Measurements from ENCODE around the gene SLC7A9. TPM values are rescaled to one million over a fixed set of nuclear protein-coding genes. Genes with fewer than 3 reads are reported as not detected.

Gene SLC7A9
- total and polyA plus RNA-seq, 2 donors (not counting 3 experiments of a cell fraction or from before 2014, with no cell fraction given): 0.06 TPM; not detected in 1

GRCh38 chr19:32914879-32915660 lies 45.5 kb upstream of the SLC7A9 start:
- POLR2A ChIA-PET: interaction anchor here (0.7 kb wide), 1 partner anchor 10 kb away, joined by 3 read pairs; no protein-coding TSS in a partner anchor

More at GRCh38 chr19:32914879-32915660, 45.5 kb upstream of the SLC7A9 start:
- no peaks in the 10 kb centered on the region for H3K79me2 ChIP-seq (ENCODE audit: control insufficient read depth, insufficient read depth, low read length)
- no peaks in the 10 kb centered on the region for H3K4me1 ChIP-seq (ENCODE audit: control insufficient read depth, extremely low read depth, insufficient read depth, low read length)
- no peak for TF ChIP-seq FOS (IDR thresholded peaks at IDR 0.05; ENCODE audit: borderline replicate concordance, insufficient read depth, low read length)
- TF ChIP-seq EZH2 (IDR thresholded peaks at IDR 0.05; ENCODE audit: borderline replicate concordance, low read depth, low read length, severe bottlenecking): no peak
- TF ChIP-seq MAX (IDR thresholded peaks at IDR 0.05; ENCODE audit: insufficient read depth, insufficient read length): no peak
- no peak for TF ChIP-seq POLR2A (IDR thresholded peaks at IDR 0.05; ENCODE audit: low read depth, low read length)
- no peak for TF ChIP-seq MYC (IDR thresholded peaks at IDR 0.05; ENCODE audit: low read depth, low read length)
- no peak for TF ChIP-seq JUN (IDR thresholded peaks at IDR 0.05; ENCODE audit: borderline replicate concordance, insufficient read depth, insufficient read length, low read depth)
- no peak for TF ChIP-seq CTCF (IDR thresholded peaks at IDR 0.05; ENCODE audit: extremely low read depth in 1 of 2, insufficient read depth in 1 of 2, low read depth in 1 of 2, low read length in 2 of 2)
- TF ChIP-seq GATA2 (IDR thresholded peaks at IDR 0.05; ENCODE audit: insufficient read depth, insufficient read length, low read depth, low read length): no peak
- TF ChIP-seq POLR2AphosphoS5 (IDR thresholded peaks at IDR 0.05; ENCODE audit: insufficient read depth, low read depth, low read length): no peak
- H3K36me3 ChIP-seq (ENCODE audit: control insufficient read depth in 2 of 2, extremely low read depth in 1 of 2, insufficient read depth in 2 of 2, low read length in 2 of 2): peaks cover 0 to 2% of the 10 kb centered on the region in 2 experiments
- H3K9me3 ChIP-seq (replicated peaks; ENCODE audit: control insufficient read depth, insufficient read depth, low read length): no peaks in the 10 kb centered on the region
- no peak overlapping the region for H3K9ac ChIP-seq (replicated peaks; ENCODE audit: extremely low read depth, insufficient read depth, low read length)
- intact Hi-C loops (cut with micrococcal nuclease): no loop called here
- H3K27ac ChIP-seq (ENCODE audit: insufficient read depth, low read depth, low read length): no peak overlapping the region
- no peak overlapping the region for H3K4me3 ChIP-seq (replicated peaks in 1 of 3; ENCODE audit: insufficient read depth in 1 of 3, low read depth in 1 of 3, low read length in 3 of 3)
- no peaks in the 10 kb centered on the region for H3K27me3 ChIP-seq (ENCODE audit: control insufficient read depth in 2 of 2, insufficient read depth in 2 of 2, low read length in 2 of 2)
- no peak for FAIRE-seq
- no peak for DNase-seq (ENCODE audit: low read depth, low spot score)
- CTCF ChIA-PET: no interaction called here
- H3K4me2 ChIP-seq (ENCODE audit: insufficient read depth, low read length): no peak overlapping the region
- dilution Hi-C loops (cut with MboI; ENCODE audit: extremely low pct_ligation_motif_present, low sequenced_read_pairs): no loop called here
- no peaks in the 10 kb centered on the region for H4K20me1 ChIP-seq (replicated peaks; ENCODE audit: control insufficient read depth, extremely low read depth, insufficient read depth, low read length)
- H2AFZ ChIP-seq (ENCODE audit: low read depth, low read length): no peak overlapping the region
- BruUV-seq (replicated peaks): no TSS peak
- H3K9me1 ChIP-seq (replicated peaks; ENCODE audit: control insufficient read depth, extremely low read depth, insufficient read depth, low read length): no peaks in the 10 kb centered on the region
